GM19043 (cell line): ENCODE results near the gene ADH4.
"Not testable (repeated sequence)": the region's sequence is repeated elsewhere in the genome, so short reads cannot be mapped to it uniquely, and the experiment has no call there.

Experiments
- ATAC-seq: cut with Tn5 transposase; IDR thresholded peaks from one replicate; pipeline ENCODE4 v1.9.1; 2021; ENCODE audit warnings: low read depth; ENCODE audit not compliant: unreplicated experiment

Gene ADH4

GRCh38 chr4:99144070-99144469 lies at the start of gene ADH4:
TSS of gene ADH4 (minus strand) at chr4:99144297. CDS start at chr4:99144222, 75 bp downstream.
- no peak for ATAC-seq

- no peak for ATAC-seq
Measured at GRCh38 chr4:99190336-99190735, 46.2 kb upstream of the ADH4 start.

GRCh38 chr4:99189900-99190299 lies 45.8 kb upstream of the ADH4 start:
- not testable (repeated sequence) for ATAC-seq

GRCh38 chr4:99186029-99186428 lies 41.9 kb upstream of the ADH4 start:
- no peak for ATAC-seq

- ATAC-seq = no peak
Measured at GRCh38 chr4:99185581-99185980, 41.5 kb upstream of the ADH4 start.

GRCh38 chr4:99180382-99181070 lies 36.4 kb upstream of the ADH4 start:
- no peak for ATAC-seq

- no peak for ATAC-seq
Measured at GRCh38 chr4:99179626-99180025, 35.5 kb upstream of the ADH4 start.

- no peak for ATAC-seq
Measured at GRCh38 chr4:99179178-99179577, 35.1 kb upstream of the ADH4 start.

GRCh38 chr4:99166544-99166943 lies 22.4 kb upstream of the ADH4 start:
- ATAC-seq = no peak

- ATAC-seq = no peak
Measured at GRCh38 chr4:99165978-99166377, 21.9 kb upstream of the ADH4 start.

- ATAC-seq = no peak
Measured at GRCh38 chr4:99161373-99162099, 17.4 kb upstream of the ADH4 start.

- ATAC-seq = no peak
Measured at GRCh38 chr4:99159699-99160098, 15.6 kb upstream of the ADH4 start.

- ATAC-seq = no peak
Measured at GRCh38 chr4:99157478-99157935, 13.4 kb upstream of the ADH4 start.

- ATAC-seq = no peak
Measured at GRCh38 chr4:99156992-99157391, 12.9 kb upstream of the ADH4 start.

GRCh38 chr4:99154658-99155342 lies 10.7 kb upstream of the ADH4 start:
- ATAC-seq = no peak

GRCh38 chr4:99151995-99152394 lies 7.9 kb upstream of the ADH4 start:
- ATAC-seq = no peak

GRCh38 chr4:99151452-99151851 lies 7.4 kb upstream of the ADH4 start:
- ATAC-seq = no peak

GRCh38 chr4:99149426-99150019 lies 5.4 kb upstream of the ADH4 start:
- no peak for ATAC-seq

- no peak for ATAC-seq
Measured at GRCh38 chr4:99148550-99148949, 4.5 kb upstream of the ADH4 start.

- ATAC-seq = no peak
Measured at GRCh38 chr4:99144587-99144986, 490 bp upstream of the ADH4 start.

- no peak for ATAC-seq
Measured at GRCh38 chr4:99136329-99136728, 7.8 kb downstream of the ADH4 start.
